ENCODE results near the gene ZFYVE26.
A peak's percentile ranks its signal among the peaks of the same experiment; 100 is the strongest.
"Not testable (repeated sequence)": the region's sequence is repeated elsewhere in the genome, so short reads cannot be mapped to it uniquely, and the experiment has no call there.

Gene ZFYVE26

GRCh38 chr14:67816326-67817002, at the start of gene ZFYVE26:
Gene ZFYVE26 (minus strand): TSS chr14:67816590. CDS start chr14:67815963, 627 bp downstream.
- ATAC-seq, result peak; percentile 93 to 94

GRCh38 chr14:67863223-67863622, 46.8 kb upstream of the ZFYVE26 start:
- ATAC-seq, result no peak

- ATAC-seq, result no peak
Measured at GRCh38 chr14:67859169-67859749, 42.9 kb upstream of the ZFYVE26 start.

GRCh38 chr14:67857778-67858350, 41.5 kb upstream of the ZFYVE26 start:
- ATAC-seq, result no peak

GRCh38 chr14:67856827-67857226, 40.4 kb upstream of the ZFYVE26 start:
- no peak for ATAC-seq

- ATAC-seq, result no peak
Measured at GRCh38 chr14:67853715-67854114, 37.3 kb upstream of the ZFYVE26 start.

- ATAC-seq, result peak in 1 of 2 donors; percentile 36
Measured at GRCh38 chr14:67852926-67853604, 36.7 kb upstream of the ZFYVE26 start.

GRCh38 chr14:67851785-67852410, 35.5 kb upstream of the ZFYVE26 start:
- no peak for ATAC-seq

GRCh38 chr14:67850066-67850830, 33.9 kb upstream of the ZFYVE26 start:
- ATAC-seq, result no peak

GRCh38 chr14:67846029-67846610, 29.7 kb upstream of the ZFYVE26 start:
- no peak for ATAC-seq

GRCh38 chr14:67837011-67837624, 20.7 kb upstream of the ZFYVE26 start:
- peak in 1 of 2 donors; percentile 58 for ATAC-seq

- no peak for ATAC-seq
Measured at GRCh38 chr14:67835596-67835995, 19.2 kb upstream of the ZFYVE26 start.

GRCh38 chr14:67833403-67833802, 17.0 kb upstream of the ZFYVE26 start:
- ATAC-seq, result no peak

- no peak for ATAC-seq
Measured at GRCh38 chr14:67831113-67831512, 14.7 kb upstream of the ZFYVE26 start.

- ATAC-seq, result no peak
Measured at GRCh38 chr14:67821121-67821520, 4.7 kb upstream of the ZFYVE26 start.

- no peak for ATAC-seq
Measured at GRCh38 chr14:67820428-67820971, 4.1 kb upstream of the ZFYVE26 start.

GRCh38 chr14:67819563-67820421, 3.4 kb upstream of the ZFYVE26 start, which contains the start of gene RAD51B:
Gene RAD51B (plus strand): TSS chr14:67819779.
- peak; percentile 81 to 82 for ATAC-seq

- not testable (repeated sequence) for ATAC-seq
Measured at GRCh38 chr14:67818476-67818875, 2.1 kb upstream of the ZFYVE26 start.

GRCh38 chr14:67817750-67818438, 1.5 kb upstream of the ZFYVE26 start:
- no peak for ATAC-seq
